ENCODE measurements around the gene RNF135. TPM values are rescaled to one million over a fixed set of nuclear protein-coding genes. Genes with fewer than 3 reads are reported as not detected.

The RNF135 gene
- polyA plus RNA-seq, 1 of the 3 experiments (the other 2 are of a cell fraction), result not detected

DNA sequence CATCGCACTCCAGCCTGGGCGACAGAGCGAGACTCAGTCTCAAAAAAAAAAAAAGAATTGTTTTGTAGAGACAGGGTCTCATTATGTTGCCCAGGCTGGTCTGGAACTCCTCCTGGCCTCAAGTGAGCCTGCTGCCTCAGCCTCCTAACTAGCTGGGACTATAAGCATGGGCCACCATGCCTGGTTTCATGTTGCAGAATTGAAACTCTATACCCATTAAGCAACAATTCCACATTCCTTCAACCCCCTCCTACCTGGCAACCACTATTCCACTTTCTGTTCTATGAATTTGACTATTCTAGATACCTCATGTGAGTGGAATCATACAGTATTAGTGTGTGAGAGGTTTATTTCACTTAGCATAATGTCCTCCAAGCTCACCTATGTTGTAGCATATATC, 24.5 kb downstream of the RNF135 start (continued):
- no peak for TF ChIP-seq SMC3 (IDR thresholded peaks at IDR 0.05; ENCODE audit: low read depth, low read length)

DNA sequence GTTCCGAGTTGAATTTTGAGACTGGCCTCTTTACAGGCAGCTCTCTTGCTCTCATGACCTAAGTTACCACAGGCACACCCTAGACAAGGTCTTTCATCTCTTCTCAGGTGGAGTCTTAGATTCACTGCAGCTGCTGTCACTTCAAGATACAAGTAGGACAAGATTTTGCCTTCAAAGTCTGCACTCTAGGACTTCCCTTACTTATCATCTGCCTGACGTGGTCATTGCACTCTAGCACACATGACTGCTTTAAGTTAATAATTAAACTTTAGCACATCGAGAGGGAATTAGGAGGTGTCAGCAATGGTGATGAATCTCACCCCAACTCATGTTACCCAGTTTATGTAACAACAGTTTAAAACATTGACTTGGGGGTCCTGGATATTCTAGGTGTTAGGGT, 25.6 kb downstream of the RNF135 start:
- Histone ChIP-seq H3K27ac (ENCODE audit: low read depth in 2 of 2, low read length in 1 of 2) (no peak overlapping the region), H3K9ac (no peak overlapping the region), H3K4me1 (ENCODE audit: control insufficient read depth in 1 of 2, insufficient read depth in 2 of 2, low read depth in 1 of 2, low read length in 1 of 2) (no peaks in the 10 kb centered on the region), H3K9me2 (no peaks in the 10 kb centered on the region), H3K9me3 (no peaks in the 10 kb centered on the region), H3K36me3 (replicated peaks in 1 of 2; ENCODE audit: control insufficient read depth in 1 of 2, insufficient read depth in 2 of 2, low read length in 1 of 2) (no peaks in the 10 kb centered on the region), H3K79me2 (ENCODE audit: insufficient read depth) (no peaks in the 10 kb centered on the region), H3K4me3 (ENCODE audit: low read depth in 2 of 2, low read length in 1 of 2) (no peak overlapping the region), H2AFZ (ENCODE audit: low read depth) (no peak overlapping the region), H3K4me2 (no peak overlapping the region), H4K20me1 (ENCODE audit: insufficient read depth) (no peaks in the 10 kb centered on the region), H3F3A (replicated peaks; ENCODE audit: insufficient read depth) (no peaks in the 10 kb centered on the region), H3K27me3 (ENCODE audit: insufficient read depth) (no peaks in the 10 kb centered on the region; the same call in 1 of the 2 replicates)
- ChIA-PET POLR2A (no interaction called here), CTCF (no interaction called here)
- TF ChIP-seq ELF1 (IDR thresholded peaks at IDR 0.05), result no peak
- TF ChIP-seq RCOR1 (IDR thresholded peaks at IDR 0.05; ENCODE audit: low read length), result no peak
- TF ChIP-seq TCF12 (IDR thresholded peaks at IDR 0.05), result no peak
- TF ChIP-seq POLR2AphosphoS5 (IDR thresholded peaks at IDR 0.05; ENCODE audit: low read depth, low read length), result no peak
- TF ChIP-seq YY1 (IDR thresholded peaks at IDR 0.05; ENCODE audit: low read depth), result no peak
- no peak for TF ChIP-seq FOXM1 (IDR thresholded peaks at IDR 0.05; ENCODE audit: low read depth)
- TF ChIP-seq, protein P1, sequence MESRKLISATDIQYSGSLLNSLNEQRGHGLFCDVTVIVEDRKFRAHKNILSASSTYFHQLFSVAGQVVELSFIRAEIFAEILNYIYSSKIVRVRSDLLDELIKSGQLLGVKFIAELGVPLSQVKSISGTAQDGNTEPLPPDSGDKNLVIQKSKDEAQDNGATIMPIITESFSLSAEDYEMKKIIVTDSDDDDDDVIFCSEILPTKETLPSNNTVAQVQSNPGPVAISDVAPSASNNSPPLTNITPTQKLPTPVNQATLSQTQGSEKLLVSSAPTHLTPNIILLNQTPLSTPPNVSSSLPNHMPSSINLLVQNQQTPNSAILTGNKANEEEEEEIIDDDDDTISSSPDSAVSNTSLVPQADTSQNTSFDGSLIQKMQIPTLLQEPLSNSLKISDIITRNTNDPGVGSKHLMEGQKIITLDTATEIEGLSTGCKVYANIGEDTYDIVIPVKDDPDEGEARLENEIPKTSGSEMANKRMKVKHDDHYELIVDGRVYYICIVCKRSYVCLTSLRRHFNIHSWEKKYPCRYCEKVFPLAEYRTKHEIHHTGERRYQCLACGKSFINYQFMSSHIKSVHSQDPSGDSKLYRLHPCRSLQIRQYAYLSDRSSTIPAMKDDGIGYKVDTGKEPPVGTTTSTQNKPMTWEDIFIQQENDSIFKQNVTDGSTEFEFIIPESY (IDR thresholded peaks at IDR 0.05; ENCODE audit: borderline replicate concordance, low read depth), result no peak
- no peak for TF ChIP-seq EP300 (IDR thresholded peaks at IDR 0.05; ENCODE audit: borderline replicate concordance in 1 of 2, low read depth in 1 of 2, low read length in 1 of 2)
- no peak for TF ChIP-seq MXI1 (IDR thresholded peaks at IDR 0.05; ENCODE audit: low read depth, low read length)
- TF ChIP-seq, protein P2, sequence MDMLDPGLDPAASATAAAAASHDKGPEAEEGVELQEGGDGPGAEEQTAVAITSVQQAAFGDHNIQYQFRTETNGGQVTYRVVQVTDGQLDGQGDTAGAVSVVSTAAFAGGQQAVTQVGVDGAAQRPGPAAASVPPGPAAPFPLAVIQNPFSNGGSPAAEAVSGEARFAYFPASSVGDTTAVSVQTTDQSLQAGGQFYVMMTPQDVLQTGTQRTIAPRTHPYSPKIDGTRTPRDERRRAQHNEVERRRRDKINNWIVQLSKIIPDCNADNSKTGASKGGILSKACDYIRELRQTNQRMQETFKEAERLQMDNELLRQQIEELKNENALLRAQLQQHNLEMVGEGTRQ (IDR thresholded peaks at IDR 0.05; ENCODE audit: borderline replicate concordance, low read depth, low read length), result no peak
- TF ChIP-seq, protein P3, sequence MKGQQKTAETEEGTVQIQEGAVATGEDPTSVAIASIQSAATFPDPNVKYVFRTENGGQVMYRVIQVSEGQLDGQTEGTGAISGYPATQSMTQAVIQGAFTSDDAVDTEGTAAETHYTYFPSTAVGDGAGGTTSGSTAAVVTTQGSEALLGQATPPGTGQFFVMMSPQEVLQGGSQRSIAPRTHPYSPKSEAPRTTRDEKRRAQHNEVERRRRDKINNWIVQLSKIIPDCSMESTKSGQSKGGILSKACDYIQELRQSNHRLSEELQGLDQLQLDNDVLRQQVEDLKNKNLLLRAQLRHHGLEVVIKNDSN (IDR thresholded peaks at IDR 0.05; ENCODE audit: borderline replicate concordance, low read depth), result no peak
- no peak for TF ChIP-seq RAD21 (IDR thresholded peaks at IDR 0.05; ENCODE audit: low read length)
- TF ChIP-seq GATA2 (CRISPR knock-in tag; IDR thresholded peaks at IDR 0.05), result no peak
- no peak for TF ChIP-seq TEAD4 (IDR thresholded peaks at IDR 0.05; ENCODE audit: borderline replicate concordance, insufficient read depth)
- TF ChIP-seq TAF1 (IDR thresholded peaks at IDR 0.05; ENCODE audit: borderline replicate concordance, low read depth, low read length), result no peak
- TF ChIP-seq RFX5 (IDR thresholded peaks at IDR 0.05; ENCODE audit: low read length), result no peak
- 66% methylated on average over 3 of the region's 3 CpGs for WGBS (ENCODE audit: low lambda C conversion rate)
- no peak for DNase-seq

Data from SK-N-SH (cell line).